Measurements from ENCODE around the gene DNAJB9.
A peak's percentile ranks its signal among the peaks of the same experiment; 100 is the strongest.

DNA sequence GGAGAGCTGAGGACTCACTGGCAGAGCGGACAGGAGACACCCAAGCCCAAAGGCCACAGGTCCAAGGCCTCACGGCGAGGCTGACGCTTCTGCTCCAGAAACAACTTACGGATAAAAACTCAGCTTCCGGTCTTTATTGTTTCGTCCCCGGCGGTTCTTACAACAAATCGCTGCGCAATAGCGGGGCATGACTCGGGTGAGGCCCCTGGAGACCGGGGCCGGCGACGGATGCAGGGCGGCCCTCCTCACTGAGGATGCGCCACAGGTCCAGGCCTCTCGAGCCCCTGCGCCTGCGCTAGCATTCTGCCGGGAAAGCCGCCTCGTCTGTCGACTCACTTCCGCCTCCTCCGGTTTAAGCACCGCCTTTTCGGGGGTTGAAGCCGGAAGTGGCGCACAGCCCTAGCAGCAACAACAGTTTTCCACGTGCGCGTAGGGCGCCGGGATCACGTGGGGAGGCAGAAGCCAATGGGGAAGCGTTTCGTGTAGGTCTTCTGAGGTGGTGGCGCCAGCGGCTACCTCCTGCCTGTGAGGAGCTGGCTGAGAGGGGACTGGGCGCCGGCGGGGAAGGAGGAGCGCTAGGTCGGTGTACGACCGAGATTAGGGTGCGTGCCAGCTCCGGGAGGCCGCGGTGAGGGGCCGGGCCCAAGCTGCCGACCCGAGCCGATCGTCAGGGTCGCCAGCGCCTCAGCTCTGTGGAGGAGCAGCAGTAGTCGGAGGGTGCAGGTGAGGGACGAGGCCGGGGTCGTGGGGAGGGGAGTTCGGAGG lies at the start of gene DNAJB9, which contains the start of gene THAP5:
- TF ChIP-seq, protein P1, sequence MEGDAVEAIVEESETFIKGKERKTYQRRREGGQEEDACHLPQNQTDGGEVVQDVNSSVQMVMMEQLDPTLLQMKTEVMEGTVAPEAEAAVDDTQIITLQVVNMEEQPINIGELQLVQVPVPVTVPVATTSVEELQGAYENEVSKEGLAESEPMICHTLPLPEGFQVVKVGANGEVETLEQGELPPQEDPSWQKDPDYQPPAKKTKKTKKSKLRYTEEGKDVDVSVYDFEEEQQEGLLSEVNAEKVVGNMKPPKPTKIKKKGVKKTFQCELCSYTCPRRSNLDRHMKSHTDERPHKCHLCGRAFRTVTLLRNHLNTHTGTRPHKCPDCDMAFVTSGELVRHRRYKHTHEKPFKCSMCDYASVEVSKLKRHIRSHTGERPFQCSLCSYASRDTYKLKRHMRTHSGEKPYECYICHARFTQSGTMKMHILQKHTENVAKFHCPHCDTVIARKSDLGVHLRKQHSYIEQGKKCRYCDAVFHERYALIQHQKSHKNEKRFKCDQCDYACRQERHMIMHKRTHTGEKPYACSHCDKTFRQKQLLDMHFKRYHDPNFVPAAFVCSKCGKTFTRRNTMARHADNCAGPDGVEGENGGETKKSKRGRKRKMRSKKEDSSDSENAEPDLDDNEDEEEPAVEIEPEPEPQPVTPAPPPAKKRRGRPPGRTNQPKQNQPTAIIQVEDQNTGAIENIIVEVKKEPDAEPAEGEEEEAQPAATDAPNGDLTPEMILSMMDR (IDR thresholded peaks at IDR 0.05), result no peak
- TF ChIP-seq POLR2A (IDR thresholded peaks at IDR 0.05), result peak; percentile 24 to 78

Data from vagina (tissue), 2 donors.